Endothelial cell (in vitro differentiated cells): ENCODE measurements around the gene CLPTM1L. TPM values are rescaled to one million over a fixed set of nuclear protein-coding genes. Genes with fewer than 3 reads are reported as not detected.

Source experiments
- DNase-seq: peaks from one replicate; pipeline ENCODE4 v3.0.0; 2021; ENCODE audit warnings: low spot score
- H3K27ac Mint-ChIP-seq: one replicate; pipeline ENCODE4 v1.8.0; 2021; ENCODE audit warnings: mixed read lengths, inconsistent platforms; ENCODE audit not compliant: unreplicated experiment
- H3K27me3 Mint-ChIP-seq: one replicate; pipeline ENCODE4 v1.8.0; 2021; ENCODE audit warnings: mild to moderate bottlenecking, moderate library complexity, mixed read lengths, inconsistent platforms; ENCODE audit not compliant: unreplicated experiment
- H3K36me3 Mint-ChIP-seq: one replicate; pipeline ENCODE4 v1.8.0; 2021; ENCODE audit warnings: mild to moderate bottlenecking, low read depth, mixed read lengths, inconsistent platforms; ENCODE audit not compliant: unreplicated experiment
- H3K4me1 Mint-ChIP-seq: one replicate; pipeline ENCODE4 v1.8.0; 2021; ENCODE audit warnings: mild to moderate bottlenecking, mixed read lengths, inconsistent platforms; ENCODE audit not compliant: unreplicated experiment
- H3K4me3 Mint-ChIP-seq: one replicate; pipeline ENCODE4 v1.8.0; 2021; ENCODE audit warnings: mild to moderate bottlenecking, mixed read lengths, inconsistent platforms; ENCODE audit not compliant: unreplicated experiment
- H3K9me3 Mint-ChIP-seq: one replicate; pipeline ENCODE4 v1.8.0; 2021; ENCODE audit warnings: mixed read lengths, inconsistent platforms; ENCODE audit not compliant: unreplicated experiment
- total RNA-seq: library from RNA; stranded (reverse); fragmentation: NEBNext Ultra II Directional; extraction: Animal tissue kit (Norgen Biotek cat#: 25700); gene quantifications from one replicate; pipeline ENCODE4 v1.2.1, GENCODE V29; 2021; ENCODE audit not compliant: unreplicated experiment
- TF ChIP-seq, protein P1 (sequence below): fragments of 200-600 bp; sonication (generic); IDR thresholded peaks from one replicate; pipeline ENCODE4 v1.5.0; 2021; ENCODE audit warnings: antibody characterized with exemption; ENCODE audit not compliant: unreplicated experiment

Gene CLPTM1L
- total RNA-seq, 1 donor from 2014 or later = 86.6 TPM

DNA sequence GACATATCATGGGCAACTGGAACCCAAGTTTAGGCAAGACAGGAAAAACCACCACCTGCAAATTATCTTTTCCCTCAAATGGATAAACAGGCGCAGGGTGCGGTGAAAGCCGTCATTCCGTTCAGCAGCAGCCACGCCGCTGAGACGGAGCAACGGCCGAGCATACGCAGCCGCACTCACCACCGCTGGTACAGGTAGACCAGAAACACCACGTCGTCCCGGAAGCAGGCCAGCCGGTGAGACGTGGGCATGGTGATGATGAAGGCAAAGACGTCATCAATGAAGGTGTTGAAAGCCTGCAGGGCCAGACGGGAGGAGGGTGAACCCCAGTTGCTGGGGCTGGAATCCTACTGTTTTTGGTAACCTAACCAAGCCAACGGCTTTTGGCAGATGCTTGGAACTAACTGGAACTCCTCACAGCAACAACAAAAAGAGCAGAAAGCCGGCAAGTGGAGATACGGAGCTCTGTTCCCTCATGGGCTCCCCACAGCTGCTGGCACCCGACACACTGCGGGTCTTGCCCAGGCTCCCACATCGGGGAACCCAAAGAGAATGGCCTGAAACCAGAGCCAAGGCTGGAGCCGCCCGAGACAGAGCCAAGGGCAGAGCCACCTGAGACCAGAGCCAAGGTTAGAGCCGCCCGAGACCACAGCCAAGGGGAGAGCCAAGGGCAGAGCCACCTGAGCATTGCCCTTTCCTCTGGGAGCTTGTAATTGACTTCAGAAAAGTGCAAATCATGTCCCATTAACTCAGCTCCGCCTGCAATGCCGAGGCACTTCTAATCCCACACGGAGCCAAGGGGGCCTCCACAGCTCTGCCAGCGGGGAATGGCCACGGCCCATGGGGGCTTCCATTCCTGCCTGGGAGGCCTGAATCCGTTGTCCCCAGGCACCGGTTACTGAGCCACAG is 24.2 kb downstream of the CLPTM1L start:
- no peak overlapping the region for H3K27ac Mint-ChIP-seq
- H3K4me1 Mint-ChIP-seq = peaks cover 6% of the 10 kb centered on the region
- TF ChIP-seq, protein P1, sequence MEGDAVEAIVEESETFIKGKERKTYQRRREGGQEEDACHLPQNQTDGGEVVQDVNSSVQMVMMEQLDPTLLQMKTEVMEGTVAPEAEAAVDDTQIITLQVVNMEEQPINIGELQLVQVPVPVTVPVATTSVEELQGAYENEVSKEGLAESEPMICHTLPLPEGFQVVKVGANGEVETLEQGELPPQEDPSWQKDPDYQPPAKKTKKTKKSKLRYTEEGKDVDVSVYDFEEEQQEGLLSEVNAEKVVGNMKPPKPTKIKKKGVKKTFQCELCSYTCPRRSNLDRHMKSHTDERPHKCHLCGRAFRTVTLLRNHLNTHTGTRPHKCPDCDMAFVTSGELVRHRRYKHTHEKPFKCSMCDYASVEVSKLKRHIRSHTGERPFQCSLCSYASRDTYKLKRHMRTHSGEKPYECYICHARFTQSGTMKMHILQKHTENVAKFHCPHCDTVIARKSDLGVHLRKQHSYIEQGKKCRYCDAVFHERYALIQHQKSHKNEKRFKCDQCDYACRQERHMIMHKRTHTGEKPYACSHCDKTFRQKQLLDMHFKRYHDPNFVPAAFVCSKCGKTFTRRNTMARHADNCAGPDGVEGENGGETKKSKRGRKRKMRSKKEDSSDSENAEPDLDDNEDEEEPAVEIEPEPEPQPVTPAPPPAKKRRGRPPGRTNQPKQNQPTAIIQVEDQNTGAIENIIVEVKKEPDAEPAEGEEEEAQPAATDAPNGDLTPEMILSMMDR = no peak
- H3K27me3 Mint-ChIP-seq = peaks cover 8% of the 10 kb centered on the region
- DNase-seq = no peak
- H3K9me3 Mint-ChIP-seq = no peaks in the 10 kb centered on the region
- H3K36me3 Mint-ChIP-seq = peaks cover 37% of the 10 kb centered on the region
- no peak overlapping the region for H3K4me3 Mint-ChIP-seq

DNA sequence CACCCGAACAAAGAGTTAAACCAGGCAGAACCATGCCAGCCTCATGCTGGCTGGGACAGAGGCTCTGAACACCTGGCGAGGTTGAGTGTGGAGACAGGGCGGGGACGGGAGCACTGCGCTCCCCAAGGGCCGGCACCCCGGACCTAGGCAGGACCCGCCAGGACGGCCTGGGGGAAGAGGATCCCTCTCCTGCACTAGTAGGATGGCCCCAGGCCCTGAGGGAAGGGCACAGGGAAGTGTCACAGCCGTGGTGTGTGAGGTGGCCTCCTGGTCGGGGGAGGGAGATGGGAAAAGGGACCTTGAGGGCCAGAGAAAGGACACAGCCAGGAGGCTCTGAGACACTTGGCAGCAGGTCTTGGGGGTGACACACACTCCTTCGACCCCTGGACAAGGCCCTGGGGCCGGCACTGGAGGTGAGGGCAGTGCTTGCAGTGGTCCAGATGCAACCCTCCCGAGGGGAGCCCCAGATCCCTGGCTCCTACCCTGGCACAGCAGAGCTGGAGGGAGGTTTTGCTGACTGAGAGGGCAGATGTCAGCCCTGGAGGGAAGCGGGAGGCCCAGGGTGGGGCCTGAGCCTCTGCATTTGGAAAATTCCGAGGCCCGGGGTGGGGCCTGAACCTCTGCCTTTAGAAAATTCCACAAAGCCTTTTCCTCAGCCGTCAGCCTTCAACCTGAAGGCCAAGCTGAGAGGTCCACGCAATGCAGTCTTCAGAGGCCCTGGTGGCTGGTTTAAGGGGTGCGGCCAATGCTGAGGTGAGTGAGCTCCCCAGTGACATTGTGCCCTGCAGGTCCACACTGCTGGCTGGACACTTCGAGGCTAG is 25.3 kb downstream of the CLPTM1L start:
- peaks cover 36% of the 10 kb centered on the region for H3K36me3 Mint-ChIP-seq

DNA sequence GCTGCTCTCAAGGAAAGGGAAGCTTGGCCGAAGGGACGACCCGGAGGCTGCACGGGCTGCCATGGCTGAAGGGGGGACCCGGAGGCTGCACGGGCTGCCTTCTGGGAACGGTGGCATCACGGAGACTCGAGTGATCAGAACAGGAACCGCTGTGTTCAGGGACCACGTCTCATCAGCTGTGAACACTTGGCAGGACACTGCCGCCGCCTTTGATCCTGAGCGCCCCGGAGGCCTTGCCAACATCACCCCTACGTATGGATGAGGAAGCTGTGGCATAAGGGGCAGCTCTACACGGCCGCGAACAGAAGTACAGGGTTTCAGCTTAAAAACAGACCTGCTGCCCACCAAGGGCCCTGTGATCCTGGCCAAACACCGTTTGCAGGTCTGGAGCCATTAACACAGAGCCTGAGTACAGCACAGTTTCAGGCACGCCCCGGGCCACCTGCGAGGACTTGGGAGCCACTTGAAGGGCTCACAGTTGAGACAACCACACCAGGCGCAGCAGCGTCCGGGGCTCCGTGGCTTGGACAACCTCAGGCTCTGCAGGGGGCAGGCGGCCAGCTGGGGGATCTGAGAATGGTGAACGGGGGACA is 26.1 kb downstream of the CLPTM1L start:
- no peak for DNase-seq
- peaks cover 6% of the 10 kb centered on the region for H3K4me1 Mint-ChIP-seq
- TF ChIP-seq, protein P1 = no peak
- peaks cover 27% of the 10 kb centered on the region for H3K36me3 Mint-ChIP-seq
- H3K27me3 Mint-ChIP-seq = peaks cover 8% of the 10 kb centered on the region
- no peaks in the 10 kb centered on the region for H3K9me3 Mint-ChIP-seq
- H3K4me3 Mint-ChIP-seq = no peak overlapping the region
- no peak overlapping the region for H3K27ac Mint-ChIP-seq

More for the DNA sequence above, 25.3 kb downstream of the CLPTM1L start:
- Mint-ChIP-seq H3K4me3 (no peak overlapping the region), H3K27me3 (peaks cover 8% of the 10 kb centered on the region), H3K27ac (no peak overlapping the region), H3K4me1 (peaks cover 6% of the 10 kb centered on the region), H3K9me3 (no peaks in the 10 kb centered on the region)
- no peak for DNase-seq
- TF ChIP-seq, protein P1 = no peak

DNA sequence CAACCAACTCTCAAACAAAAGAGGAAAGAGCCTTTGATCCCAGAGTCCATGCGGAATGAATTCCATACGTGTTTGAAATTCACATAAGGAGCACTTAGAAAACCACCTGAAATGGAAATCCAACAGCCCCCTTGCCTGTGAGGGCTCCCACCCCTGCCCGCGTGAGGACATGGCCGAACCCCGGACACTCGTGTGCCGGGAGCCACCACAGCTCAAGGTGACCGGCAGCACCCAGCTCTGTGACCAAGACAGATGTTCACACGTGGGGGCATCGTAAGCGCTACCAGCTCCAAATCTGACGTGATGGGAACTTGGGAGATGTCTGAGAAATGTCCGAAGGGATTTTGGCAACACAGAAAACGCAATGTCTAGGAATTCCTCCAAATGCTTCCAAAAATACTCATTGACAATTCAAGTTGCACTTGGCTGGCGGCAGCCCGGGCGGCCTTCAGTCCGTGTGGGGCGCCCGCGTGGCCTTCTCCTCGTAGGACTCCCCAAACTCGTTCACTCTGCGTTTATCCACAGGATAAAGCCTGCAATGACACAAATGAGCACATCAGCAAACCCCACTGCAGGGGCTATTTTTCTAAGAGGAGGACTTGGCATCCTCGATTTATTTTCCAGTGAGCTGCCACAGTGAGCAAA is 26.9 kb downstream of the CLPTM1L start:
- DNase-seq = no peak
- peaks cover 25% of the 10 kb centered on the region for H3K36me3 Mint-ChIP-seq
- H3K4me1 Mint-ChIP-seq = peaks cover 10% of the 10 kb centered on the region
- no peak overlapping the region for H3K27ac Mint-ChIP-seq
- H3K4me3 Mint-ChIP-seq = no peak overlapping the region
- TF ChIP-seq, protein P1 = no peak
- peaks cover 9% of the 10 kb centered on the region for H3K27me3 Mint-ChIP-seq
- no peaks in the 10 kb centered on the region for H3K9me3 Mint-ChIP-seq
